GM19043 (cell line): ENCODE results near the gene SLC43A3.
"Not testable (repeated sequence)": the region's sequence is repeated elsewhere in the genome, so short reads cannot be mapped to it uniquely, and the experiment has no call there.

Source experiments
- ATAC-seq: cut with Tn5 transposase; IDR thresholded peaks from one replicate; pipeline ENCODE4 v1.9.1; 2021; ENCODE audit warnings: low read depth; ENCODE audit not compliant: unreplicated experiment

The SLC43A3 gene

GRCh38 chr11:57407941-57408475 lies 18.9 kb downstream of the SLC43A3 start:
- no peak for ATAC-seq

GRCh38 chr11:57407010-57407920 lies 19.7 kb downstream of the SLC43A3 start:
- ATAC-seq, result no peak

DNA sequence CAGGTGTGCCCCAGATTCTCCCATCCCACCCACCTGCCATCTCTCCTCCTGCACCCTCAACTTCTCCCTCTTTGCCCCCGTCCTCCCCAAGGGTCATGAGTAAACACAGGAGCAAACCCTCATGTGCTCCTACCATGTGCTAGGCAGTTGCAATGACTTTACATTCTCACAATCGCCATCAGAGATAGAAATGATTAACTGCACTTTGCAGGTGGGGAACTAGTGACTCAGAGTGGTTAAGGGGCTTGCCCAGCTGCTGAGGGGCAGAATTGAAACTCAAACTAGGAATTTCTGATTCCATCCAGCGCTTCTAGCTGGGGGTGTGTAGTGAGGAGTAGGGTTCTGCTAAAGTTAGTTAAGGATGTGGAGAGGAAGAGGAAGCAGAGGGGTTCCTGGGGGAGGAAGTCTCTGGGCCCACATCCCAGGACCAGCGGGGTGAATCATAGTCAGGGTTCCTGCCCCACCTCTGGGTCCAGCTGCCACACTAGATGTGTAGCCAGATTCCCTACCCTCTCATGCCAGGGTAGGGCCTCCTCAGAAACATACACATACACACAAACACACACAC lies 20.5 kb downstream of the SLC43A3 start:
- ATAC-seq, result peak; percentile 88

- ATAC-seq, result no peak
These were observed 21.6 kb downstream of the SLC43A3 start for GRCh38 chr11:57405271-57405860.

DNA sequence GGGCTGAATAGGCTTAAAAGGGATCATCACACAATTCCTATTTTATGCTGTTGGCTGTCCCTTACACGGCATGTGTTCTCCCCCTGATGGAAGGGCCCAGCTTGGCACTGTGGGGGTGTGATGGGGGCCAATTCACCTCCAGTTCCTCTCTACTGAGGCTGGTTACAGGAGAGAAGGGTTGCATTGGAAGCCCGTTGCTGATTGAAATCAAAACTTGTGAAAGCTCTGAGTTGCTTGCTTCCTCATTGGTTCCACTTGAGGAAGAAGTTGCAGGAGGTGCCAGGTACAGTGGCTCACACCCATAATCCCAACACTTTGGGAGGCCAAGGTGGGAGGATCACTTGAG lies 23.1 kb downstream of the SLC43A3 start:
- no peak for ATAC-seq

- ATAC-seq, result not testable (repeated sequence)
These were observed 23.7 kb downstream of the SLC43A3 start for GRCh38 chr11:57403003-57403801.

- no peak for ATAC-seq
These were observed 24.5 kb downstream of the SLC43A3 start for GRCh38 chr11:57402188-57403002.

DNA sequence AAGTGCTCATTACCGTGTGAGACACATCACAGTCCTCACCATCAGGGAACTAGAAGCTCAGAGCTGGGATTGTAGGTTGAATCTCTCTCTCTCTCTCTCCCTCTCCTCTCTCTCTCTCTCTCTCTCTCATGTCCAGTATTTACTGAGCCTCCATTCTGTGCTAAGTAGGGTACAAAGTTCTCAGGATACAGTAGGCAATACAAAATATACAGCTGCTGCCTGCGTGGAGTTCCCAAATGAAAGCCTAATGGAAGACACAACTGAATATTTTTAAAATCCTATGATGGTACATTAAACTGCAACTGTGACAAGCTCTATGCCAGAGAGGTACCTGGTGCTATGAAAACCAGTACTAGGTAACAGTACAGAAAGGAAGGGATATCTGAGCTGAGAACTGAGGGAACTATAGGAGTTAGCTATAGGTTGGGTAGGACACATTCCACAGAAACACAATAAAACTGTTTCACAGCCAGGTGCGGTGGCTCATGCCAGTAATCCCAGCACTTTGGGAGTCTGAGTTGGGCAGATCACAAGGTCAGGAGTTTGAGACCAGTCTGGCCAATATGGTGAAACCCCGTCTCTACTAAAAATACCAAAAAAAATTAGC lies 26.8 kb downstream of the SLC43A3 start:
- ATAC-seq, result no peak

DNA sequence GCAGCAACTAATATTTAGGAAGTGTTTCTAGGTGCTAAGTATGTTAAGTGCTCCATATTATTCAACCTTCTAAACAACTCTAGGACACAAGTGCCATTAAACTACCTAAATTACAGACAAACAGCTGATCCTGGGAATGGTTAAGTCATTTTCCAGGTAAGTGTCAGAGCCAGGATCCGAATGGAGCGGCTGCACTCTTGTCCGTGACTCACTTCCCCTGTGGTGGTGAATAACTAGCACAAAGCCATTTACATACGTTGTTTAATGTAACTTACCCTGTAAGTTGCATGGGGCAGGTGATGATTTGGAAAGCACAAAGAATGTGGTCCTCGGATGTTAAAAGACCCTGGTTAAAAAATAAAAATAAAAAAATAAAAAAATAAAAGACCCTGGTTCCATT lies 27.7 kb downstream of the SLC43A3 start:
- ATAC-seq, result no peak

DNA sequence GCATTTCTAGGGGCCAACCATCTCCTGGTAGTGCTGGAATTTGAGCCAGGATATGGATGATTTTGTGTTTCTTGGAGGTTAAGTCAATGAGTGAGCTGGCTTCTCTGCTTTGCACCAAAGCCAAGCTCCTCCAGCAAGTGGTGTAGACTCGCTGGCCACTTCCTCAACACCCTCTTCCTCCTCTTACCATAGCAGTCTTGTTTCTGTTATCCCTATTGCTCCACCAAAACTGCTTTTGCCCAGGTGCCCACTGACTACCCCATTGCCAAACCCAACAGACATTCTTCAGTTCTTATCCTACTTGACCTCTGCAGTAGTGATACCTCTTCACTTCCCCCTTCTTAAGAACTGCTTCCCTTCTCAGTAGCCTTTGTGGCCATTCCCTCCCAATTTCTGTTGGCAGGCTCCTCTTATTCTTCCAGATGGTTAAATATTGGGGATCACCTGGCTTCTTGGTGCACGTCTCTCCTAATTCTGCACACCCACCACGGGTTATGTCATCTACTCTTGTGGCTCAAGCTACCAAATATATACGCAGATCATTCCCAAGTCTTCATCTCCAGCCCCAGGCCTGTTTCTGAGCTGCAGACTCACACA lies 29.4 kb downstream of the SLC43A3 start:
- ATAC-seq, result no peak

GRCh38 chr11:57396744-57397143 lies 30.2 kb downstream of the SLC43A3 start:
- ATAC-seq, result no peak

- no peak for ATAC-seq
These were observed 30.9 kb downstream of the SLC43A3 start for GRCh38 chr11:57395905-57396623.

GRCh38 chr11:57394203-57394965 lies 32.5 kb downstream of the SLC43A3 start:
- ATAC-seq, result no peak

GRCh38 chr11:57392763-57393105 lies 34.2 kb downstream of the SLC43A3 start:
- no peak for ATAC-seq

- ATAC-seq, result no peak
These were observed 34.7 kb downstream of the SLC43A3 start for GRCh38 chr11:57392066-57392762.

DNA sequence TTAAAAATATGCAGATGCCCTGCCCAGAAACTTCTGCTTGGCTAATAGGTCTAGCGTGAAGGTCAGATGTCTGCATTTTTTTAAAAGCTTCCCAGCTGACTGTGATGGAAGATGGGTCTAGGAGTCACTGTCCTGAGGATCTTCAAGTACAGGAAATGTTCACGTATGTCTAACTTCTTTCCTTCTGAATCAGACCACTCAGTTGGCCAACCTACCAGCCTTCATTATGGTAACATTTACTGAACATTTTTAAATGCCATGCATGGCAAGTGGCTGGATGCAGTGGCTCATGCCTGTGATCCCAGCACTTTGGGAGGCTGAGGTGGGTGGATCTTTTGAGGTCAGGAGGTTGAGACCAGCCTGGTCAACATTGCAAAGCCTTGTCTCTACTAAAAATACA lies 35.4 kb downstream of the SLC43A3 start:
- ATAC-seq, result no peak

DNA sequence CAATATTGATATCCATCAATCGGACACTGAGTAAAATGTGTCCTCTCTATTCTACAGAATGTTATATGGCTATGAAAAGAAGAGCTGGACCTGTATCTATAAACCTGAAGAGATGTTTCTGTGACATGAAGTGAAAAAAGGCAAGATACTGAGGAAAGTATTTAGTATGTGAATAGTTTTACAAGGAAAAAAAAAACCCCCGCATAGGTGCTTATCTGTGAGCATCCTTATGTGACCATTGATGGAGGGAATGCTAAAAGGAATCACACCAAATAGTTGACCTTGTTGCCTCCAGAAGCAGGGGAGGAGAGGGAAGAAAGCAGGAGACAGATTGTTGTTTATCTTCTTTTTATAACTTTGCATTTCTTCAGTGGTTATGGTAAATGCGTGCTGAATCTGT lies 35.8 kb downstream of the SLC43A3 start:
- no peak for ATAC-seq
